ENCODE results near the gene TEN1. TPM values are rescaled to one million over a fixed set of nuclear protein-coding genes. Genes with fewer than 3 reads are reported as not detected.
A peak's percentile ranks its signal among the peaks of the same experiment; 100 is the strongest.

Gene TEN1
- total and polyA plus RNA-seq, 2 of the 13 experiments (the other 11 are each of a cell fraction or from before 2014, with no cell fraction given) = 18.0 to 21.3 TPM

DNA sequence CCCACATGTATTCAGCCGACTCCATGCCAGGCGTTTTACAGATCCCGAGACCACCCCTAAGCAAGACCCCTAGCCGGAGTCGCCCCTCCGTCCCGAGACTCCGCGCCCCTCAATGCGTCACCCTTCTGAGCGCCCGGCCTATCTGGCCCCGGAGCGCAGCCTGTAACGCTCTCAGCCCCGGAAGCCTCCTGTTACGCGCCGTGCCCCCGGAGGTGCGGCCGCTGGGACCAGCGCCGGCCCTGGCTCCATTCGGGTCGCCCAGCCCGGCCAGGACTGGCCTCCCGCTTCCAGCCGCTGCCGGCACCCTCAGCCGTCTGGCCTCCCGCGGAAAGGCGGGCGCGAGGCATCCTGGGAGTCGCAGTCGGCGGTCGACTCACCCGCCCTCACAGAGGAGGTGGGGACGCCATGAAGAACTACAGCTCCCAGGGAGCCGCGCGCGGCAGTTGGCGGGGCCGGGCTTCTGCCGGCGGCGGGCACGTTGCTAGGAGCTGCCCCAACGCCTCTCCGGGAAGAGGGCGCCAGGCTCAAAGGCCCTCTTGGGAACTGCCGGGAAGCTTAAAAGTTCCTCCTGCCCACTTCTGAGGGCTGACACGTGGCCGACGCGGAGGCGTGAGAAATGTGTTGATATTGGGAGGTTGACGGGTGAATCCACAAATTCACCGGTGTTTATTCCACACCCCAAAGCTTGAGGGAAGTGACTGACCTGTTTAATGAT, 38.2 kb upstream of the TEN1 start, which contains the start of gene FBF1 (continued):
- TF ChIP-seq, protein P1, sequence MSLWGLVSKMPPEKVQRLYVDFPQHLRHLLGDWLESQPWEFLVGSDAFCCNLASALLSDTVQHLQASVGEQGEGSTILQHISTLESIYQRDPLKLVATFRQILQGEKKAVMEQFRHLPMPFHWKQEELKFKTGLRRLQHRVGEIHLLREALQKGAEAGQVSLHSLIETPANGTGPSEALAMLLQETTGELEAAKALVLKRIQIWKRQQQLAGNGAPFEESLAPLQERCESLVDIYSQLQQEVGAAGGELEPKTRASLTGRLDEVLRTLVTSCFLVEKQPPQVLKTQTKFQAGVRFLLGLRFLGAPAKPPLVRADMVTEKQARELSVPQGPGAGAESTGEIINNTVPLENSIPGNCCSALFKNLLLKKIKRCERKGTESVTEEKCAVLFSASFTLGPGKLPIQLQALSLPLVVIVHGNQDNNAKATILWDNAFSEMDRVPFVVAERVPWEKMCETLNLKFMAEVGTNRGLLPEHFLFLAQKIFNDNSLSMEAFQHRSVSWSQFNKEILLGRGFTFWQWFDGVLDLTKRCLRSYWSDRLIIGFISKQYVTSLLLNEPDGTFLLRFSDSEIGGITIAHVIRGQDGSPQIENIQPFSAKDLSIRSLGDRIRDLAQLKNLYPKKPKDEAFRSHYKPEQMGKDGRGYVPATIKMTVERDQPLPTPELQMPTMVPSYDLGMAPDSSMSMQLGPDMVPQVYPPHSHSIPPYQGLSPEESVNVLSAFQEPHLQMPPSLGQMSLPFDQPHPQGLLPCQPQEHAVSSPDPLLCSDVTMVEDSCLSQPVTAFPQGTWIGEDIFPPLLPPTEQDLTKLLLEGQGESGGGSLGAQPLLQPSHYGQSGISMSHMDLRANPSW (CRISPR knock-in tag; IDR thresholded peaks at IDR 0.05; ENCODE audit: borderline replicate concordance) = no peak
- TF ChIP-seq, protein P2, sequence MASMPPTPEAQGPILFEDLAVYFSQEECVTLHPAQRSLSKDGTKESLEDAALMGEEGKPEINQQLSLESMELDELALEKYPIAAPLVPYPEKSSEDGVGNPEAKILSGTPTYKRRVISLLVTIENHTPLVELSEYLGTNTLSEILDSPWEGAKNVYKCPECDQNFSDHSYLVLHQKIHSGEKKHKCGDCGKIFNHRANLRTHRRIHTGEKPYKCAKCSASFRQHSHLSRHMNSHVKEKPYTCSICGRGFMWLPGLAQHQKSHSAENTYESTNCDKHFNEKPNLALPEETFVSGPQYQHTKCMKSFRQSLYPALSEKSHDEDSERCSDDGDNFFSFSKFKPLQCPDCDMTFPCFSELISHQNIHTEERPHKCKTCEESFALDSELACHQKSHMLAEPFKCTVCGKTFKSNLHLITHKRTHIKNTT (CRISPR knock-in tag; IDR thresholded peaks at IDR 0.05) = no peak
- TF ChIP-seq NKX3-1 (CRISPR knock-in tag; IDR thresholded peaks at IDR 0.05) (0 out of 2 replicates have a peak, but pooled peaks have one; percentile 47), MLLT10 (CRISPR knock-in tag; IDR thresholded peaks at IDR 0.05) (no peak), FOXJ3 (CRISPR knock-in tag; IDR thresholded peaks at IDR 0.05; ENCODE audit: borderline replicate concordance) (peak; percentile 46), ARNT (IDR thresholded peaks at IDR 0.05) (no peak), HOXD1 (CRISPR knock-in tag; IDR thresholded peaks at IDR 0.05) (peak; percentile 81), ZNF101 (CRISPR knock-in tag; IDR thresholded peaks at IDR 0.05; ENCODE audit: borderline replicate concordance, low read depth) (0 out of 2 replicates have a peak, but pooled peaks have one; percentile 32)
- TF ChIP-seq, protein P3, sequence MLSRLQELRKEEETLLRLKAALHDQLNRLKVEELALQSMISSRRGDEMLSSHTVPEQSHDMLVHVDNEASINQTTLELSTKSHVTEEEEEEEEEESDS (CRISPR knock-in tag; IDR thresholded peaks at IDR 0.05; ENCODE audit: borderline replicate concordance) = no peak; the same call in 1 of the 2 replicates
- TF ChIP-seq, protein P4, sequence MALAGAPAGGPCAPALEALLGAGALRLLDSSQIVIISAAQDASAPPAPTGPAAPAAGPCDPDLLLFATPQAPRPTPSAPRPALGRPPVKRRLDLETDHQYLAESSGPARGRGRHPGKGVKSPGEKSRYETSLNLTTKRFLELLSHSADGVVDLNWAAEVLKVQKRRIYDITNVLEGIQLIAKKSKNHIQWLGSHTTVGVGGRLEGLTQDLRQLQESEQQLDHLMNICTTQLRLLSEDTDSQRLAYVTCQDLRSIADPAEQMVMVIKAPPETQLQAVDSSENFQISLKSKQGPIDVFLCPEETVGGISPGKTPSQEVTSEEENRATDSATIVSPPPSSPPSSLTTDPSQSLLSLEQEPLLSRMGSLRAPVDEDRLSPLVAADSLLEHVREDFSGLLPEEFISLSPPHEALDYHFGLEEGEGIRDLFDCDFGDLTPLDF (CRISPR knock-in tag; IDR thresholded peaks at IDR 0.05) = peak; percentile 98
- TF ChIP-seq, protein P5, sequence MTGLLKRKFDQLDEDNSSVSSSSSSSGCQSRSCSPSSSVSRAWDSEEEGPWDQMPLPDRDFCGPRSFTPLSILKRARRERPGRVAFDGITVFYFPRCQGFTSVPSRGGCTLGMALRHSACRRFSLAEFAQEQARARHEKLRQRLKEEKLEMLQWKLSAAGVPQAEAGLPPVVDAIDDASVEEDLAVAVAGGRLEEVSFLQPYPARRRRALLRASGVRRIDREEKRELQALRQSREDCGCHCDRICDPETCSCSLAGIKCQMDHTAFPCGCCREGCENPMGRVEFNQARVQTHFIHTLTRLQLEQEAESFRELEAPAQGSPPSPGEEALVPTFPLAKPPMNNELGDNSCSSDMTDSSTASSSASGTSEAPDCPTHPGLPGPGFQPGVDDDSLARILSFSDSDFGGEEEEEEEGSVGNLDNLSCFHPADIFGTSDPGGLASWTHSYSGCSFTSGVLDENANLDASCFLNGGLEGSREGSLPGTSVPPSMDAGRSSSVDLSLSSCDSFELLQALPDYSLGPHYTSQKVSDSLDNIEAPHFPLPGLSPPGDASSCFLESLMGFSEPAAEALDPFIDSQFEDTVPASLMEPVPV (CRISPR knock-in tag; IDR thresholded peaks at IDR 0.05) = peak; percentile 94; the same call in 1 of the 2 replicates
- TF ChIP-seq, protein P6, sequence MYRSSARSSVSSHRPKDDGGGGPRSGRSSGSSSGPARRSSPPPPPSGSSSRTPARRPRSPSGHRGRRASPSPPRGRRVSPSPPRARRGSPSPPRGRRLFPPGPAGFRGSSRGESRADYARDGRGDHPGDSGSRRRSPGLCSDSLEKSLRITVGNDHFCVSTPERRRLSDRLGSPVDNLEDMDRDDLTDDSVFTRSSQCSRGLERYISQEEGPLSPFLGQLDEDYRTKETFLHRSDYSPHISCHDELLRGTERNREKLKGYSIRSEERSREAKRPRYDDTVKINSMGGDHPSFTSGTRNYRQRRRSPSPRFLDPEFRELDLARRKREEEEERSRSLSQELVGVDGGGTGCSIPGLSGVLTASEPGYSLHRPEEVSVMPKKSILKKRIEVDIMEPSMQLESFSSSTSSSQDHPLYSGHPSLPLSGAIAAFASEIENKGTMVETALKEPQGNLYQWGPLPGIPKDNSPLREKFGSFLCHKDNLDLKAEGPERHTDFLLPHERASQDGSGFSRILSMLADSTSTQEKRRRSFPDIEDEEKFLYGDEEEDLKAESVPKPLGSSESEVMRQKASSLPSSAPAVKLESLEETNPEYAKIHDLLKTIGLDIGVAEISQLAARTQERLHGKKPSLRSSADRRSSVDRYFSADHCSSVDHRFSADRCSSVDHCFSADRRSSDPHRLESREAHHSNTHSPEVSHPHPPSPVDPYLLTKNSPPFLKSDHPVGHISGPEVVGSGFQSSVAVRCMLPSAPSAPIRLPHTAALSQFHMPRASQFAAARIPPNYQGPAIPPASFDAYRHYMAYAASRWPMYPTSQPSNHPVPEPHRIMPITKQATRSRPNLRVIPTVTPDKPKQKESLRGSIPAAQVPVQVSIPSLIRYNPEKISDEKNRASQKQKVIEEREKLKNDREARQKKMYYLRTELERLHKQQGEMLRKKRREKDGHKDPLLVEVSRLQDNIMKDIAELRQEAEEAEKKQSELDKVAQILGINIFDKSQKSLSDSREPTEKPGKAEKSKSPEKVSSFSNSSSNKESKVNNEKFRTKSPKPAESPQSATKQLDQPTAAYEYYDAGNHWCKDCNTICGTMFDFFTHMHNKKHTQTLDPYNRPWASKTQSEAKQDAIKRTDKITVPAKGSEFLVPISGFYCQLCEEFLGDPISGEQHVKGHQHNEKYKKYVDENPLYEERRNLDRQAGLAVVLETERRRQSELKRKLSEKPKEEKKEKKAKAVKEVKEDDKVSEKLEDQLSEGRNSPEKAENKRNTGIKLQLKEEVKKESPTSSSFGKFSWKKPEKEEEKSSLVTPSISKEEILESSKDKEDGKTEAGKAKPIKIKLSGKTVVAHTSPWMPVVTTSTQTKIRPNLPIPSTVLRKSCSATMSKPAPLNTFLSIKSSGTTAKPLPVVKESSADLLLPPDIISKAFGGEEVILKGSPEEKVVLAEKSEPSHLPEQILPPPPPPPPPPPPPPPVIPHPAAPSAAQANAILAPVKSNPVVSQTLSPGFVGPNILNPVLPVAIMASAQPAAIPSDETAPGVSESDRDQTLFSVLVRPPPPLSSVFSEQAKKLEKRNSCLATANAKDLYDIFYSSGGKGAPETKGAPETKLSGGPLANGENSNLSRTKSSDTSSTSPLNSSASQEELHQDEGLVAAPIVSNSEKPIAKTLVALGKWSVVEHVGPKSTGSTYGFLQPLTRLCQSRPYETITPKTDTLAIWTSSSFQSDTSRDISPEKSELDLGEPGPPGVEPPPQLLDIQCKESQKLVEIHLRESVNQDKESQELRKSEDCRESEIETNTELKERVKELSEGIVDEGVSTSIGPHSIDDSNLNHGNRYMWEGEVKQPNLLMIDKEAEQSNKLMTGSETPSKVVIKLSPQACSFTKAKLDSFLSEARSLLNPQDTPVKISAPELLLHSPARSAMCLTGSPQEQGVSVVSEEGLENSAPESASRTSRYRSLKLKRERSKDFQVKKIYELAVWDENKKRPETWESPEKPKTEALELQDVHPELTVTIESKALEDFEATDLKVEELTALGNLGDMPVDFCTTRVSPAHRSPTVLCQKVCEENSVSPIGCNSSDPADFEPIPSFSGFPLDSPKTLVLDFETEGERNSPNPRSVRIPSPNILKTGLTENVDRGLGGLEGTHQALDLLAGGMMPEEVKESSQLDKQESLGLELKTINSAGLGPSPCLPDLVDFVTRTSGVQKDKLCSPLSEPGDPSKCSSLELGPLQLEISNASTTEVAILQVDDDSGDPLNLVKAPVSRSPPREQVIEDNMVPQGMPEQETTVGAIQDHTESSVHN (CRISPR knock-in tag; IDR thresholded peaks at IDR 0.05) = peak; percentile 74; the same call in 1 of the 2 replicates

Data from HepG2 (cell line).